ENCODE data around the gene DNAAF1.

The DNAAF1 gene

DNA sequence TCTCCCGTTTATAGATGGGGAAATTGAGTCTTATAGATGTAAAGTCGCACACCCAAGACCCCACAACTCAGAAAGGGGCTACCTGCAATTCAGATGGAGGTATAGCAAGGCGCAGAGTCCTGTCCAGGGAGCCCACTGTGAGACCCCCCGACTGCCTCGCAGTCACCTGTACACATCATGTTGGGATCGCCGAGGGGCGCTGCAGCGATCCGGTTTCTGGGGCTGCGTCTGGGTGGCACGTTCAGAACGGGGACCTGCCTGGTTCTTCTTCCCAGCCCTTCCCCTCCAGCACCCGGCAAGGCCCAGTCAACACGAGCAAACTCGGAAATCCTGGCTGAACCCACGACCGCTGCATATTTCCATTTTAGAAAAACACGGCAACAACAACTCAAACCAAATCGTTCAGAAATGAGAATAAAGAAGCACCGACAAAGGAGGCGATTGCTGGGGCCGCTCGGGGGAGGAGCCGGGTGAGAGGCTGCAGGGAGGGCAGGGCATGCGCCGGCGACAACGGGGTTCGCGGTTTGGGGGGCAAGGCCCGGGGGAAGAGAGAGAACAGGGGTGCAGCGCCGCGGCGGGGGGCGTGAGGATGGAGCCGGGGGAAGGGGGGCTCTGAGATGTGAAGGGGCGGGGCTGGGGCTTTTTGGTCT, 774 bp upstream of the DNAAF1 start:
- peak overlapping the region; percentile 83; the same call in 1 of the 2 replicates for H3K9ac ChIP-seq (ENCODE audit: low read depth, low read length)
- no peaks in the 10 kb centered on the region for H3K36me3 ChIP-seq (ENCODE audit: insufficient read depth, low read depth, low read length)
- H3K4me1 ChIP-seq (ENCODE audit: insufficient read depth, low read length) = peaks cover 3% of the 10 kb centered on the region; the same call in 1 of the 2 replicates
- peak overlapping the region; percentile 99 for H3K4me3 ChIP-seq (ENCODE audit: low read length)
- peaks cover 16% of the 10 kb centered on the region for H3K27me3 ChIP-seq (ENCODE audit: insufficient read depth, low read length)
- peak overlapping the region; percentile 76 for H3K27ac ChIP-seq (ENCODE audit: low read length)
- no peaks in the 10 kb centered on the region for H3K9me3 ChIP-seq (ENCODE audit: insufficient read depth, low read depth, low read length)

DNA sequence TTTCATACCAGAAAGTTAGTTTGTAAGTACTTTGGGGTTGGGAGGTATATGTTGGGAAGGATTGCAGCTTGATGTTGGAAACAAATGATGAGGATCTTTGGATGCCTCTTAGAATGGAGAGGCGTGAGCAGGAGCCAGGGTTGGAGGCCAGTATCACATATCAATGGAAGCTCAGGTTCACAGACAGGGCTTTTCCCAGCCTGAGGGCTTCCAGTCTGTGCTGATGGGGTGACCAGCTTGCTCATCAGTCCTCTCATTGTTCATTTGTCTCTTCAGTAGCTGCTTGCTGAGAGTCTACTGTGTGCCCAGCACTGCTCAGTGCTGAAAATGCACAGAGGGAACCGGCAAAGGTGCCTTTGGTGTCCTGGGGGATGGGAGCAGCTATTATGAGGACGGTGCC, 5.8 kb downstream of the DNAAF1 start:
- Histone ChIP-seq H3K36me3 (ENCODE audit: insufficient read depth, low read depth, low read length) (no peaks in the 10 kb centered on the region), H3K27ac (ENCODE audit: low read length) (no peak overlapping the region), H3K27me3 (ENCODE audit: insufficient read depth, low read length) (peaks cover 10% of the 10 kb centered on the region)

DNA sequence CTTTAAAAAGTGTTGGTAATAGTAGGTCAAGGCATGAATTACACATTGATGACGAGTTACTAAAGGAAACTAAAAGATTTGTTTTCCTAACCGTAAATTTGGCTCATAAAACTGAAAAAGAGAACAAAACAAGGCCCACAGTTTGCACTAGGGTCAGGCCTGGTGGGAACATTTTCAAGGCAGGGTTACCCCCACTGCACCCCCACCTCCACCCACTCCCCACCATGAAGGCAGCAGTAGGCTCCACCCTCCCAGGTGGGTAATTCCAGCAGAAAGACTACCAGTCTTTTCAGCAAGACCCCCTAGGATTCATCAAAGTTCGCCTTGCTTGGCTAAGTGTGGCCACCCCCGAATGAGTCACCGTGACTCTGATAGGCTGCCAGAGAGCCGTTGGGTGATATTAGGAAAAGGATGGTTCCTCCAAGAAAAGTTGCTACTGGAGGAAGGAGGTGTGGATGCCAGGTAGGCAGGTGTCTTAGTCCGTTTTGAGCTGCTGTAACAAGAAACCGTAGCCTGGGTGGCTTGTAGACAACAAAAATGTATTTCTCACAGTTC, 8.6 kb downstream of the DNAAF1 start:
- no peaks in the 10 kb centered on the region for H3K4me1 ChIP-seq (ENCODE audit: insufficient read depth, low read length)
- no peaks in the 10 kb centered on the region for H3K27me3 ChIP-seq (ENCODE audit: insufficient read depth, low read length)
- H3K27ac ChIP-seq (ENCODE audit: low read length) = no peak overlapping the region
- H3K9me3 ChIP-seq (ENCODE audit: insufficient read depth, low read depth, low read length) = no peaks in the 10 kb centered on the region
- no peak overlapping the region for H3K9ac ChIP-seq (ENCODE audit: low read depth, low read length)
- no peaks in the 10 kb centered on the region for H3K36me3 ChIP-seq (ENCODE audit: insufficient read depth, low read depth, low read length)
- no peak overlapping the region for H3K4me3 ChIP-seq (ENCODE audit: low read length)

More for the DNA sequence above, 5.8 kb downstream of the DNAAF1 start:
- Histone ChIP-seq H3K9me3 (ENCODE audit: insufficient read depth, low read depth, low read length) (no peaks in the 10 kb centered on the region), H3K4me3 (ENCODE audit: low read length) (no peak overlapping the region), H3K4me1 (ENCODE audit: insufficient read depth, low read length) (no peaks in the 10 kb centered on the region), H3K9ac (ENCODE audit: low read depth, low read length) (no peak overlapping the region)

DNA sequence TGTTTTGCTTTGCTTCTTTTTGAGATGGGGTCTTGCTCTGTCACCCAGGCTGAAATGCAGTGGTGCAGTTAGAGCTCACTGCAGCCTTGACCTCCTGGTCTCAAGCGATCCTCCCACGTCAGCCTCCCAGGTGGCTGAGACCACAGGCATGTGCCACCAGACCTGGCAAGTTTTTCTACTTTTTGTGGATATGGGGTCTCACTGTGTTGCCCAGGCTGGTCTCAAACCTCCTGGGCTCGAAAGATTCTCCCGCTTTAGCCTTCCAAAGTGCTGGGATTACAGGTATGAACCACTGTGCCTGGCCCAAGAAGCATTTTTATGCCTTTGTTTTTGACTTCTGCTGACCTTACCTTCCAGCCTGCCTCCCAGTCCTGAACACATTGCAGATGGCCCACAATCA, 10.1 kb downstream of the DNAAF1 start:
- Histone ChIP-seq H3K4me1 (ENCODE audit: insufficient read depth, low read length) (no peaks in the 10 kb centered on the region), H3K9ac (ENCODE audit: low read depth, low read length) (no peak overlapping the region), H3K4me3 (ENCODE audit: low read length) (no peak overlapping the region), H3K9me3 (ENCODE audit: insufficient read depth, low read depth, low read length) (no peaks in the 10 kb centered on the region), H3K27ac (ENCODE audit: low read length) (no peak overlapping the region), H3K27me3 (ENCODE audit: insufficient read depth, low read length) (no peaks in the 10 kb centered on the region), H3K36me3 (ENCODE audit: insufficient read depth, low read depth, low read length) (no peaks in the 10 kb centered on the region)

DNA sequence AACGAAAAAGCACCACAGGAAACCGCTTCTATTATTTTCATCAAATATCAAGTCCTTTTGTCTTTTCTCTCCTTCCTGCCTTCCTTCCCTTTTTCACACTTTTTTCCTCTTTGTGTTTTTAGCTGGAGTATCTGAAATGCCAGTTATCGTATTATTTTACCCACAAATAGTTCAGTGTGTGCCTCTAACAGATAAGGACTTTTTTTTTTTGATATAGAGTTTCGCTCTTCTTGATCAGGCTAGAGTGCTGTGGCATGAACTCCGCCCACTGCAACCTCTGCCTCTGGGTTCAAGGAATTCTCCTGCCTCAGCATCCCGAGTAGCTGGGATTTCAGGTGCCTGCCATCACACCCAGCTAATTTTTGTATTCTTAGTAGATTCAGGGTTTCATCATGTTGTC, 10.7 kb downstream of the DNAAF1 start:
- no peak overlapping the region for H3K4me3 ChIP-seq (ENCODE audit: low read length)
- H3K36me3 ChIP-seq (ENCODE audit: insufficient read depth, low read depth, low read length) = no peaks in the 10 kb centered on the region
- no peak overlapping the region for H3K9ac ChIP-seq (ENCODE audit: low read depth, low read length)
- H3K27ac ChIP-seq (ENCODE audit: low read length) = no peak overlapping the region
- no peaks in the 10 kb centered on the region for H3K9me3 ChIP-seq (ENCODE audit: insufficient read depth, low read depth, low read length)
- H3K27me3 ChIP-seq (ENCODE audit: insufficient read depth, low read length) = no peaks in the 10 kb centered on the region
- H3K4me1 ChIP-seq (ENCODE audit: insufficient read depth, low read length) = no peaks in the 10 kb centered on the region

DNA sequence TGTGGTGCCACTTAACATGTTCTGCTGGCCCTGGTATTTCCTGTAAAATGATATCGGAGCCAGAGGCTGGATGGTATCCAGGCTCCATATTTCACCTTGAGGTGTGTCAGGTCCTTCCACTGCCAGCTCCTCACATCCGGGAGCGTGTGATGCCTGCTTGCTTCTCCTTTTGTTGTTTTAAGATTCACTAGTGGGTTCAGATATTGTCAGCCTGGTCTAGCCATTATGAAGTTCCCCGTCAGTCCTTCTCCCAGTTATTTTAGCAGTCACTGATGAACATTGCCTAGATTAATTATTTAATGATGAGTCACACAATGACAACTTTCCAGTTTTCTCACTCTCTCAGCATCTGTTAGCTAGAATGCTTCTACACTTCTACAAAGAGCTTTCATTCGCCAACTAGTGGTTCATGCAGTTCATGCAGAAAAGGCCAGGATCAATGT, 11.3 kb downstream of the DNAAF1 start:
- H3K4me3 ChIP-seq (ENCODE audit: low read length) = no peak overlapping the region
- H3K9me3 ChIP-seq (ENCODE audit: insufficient read depth, low read depth, low read length) = no peaks in the 10 kb centered on the region

DNA sequence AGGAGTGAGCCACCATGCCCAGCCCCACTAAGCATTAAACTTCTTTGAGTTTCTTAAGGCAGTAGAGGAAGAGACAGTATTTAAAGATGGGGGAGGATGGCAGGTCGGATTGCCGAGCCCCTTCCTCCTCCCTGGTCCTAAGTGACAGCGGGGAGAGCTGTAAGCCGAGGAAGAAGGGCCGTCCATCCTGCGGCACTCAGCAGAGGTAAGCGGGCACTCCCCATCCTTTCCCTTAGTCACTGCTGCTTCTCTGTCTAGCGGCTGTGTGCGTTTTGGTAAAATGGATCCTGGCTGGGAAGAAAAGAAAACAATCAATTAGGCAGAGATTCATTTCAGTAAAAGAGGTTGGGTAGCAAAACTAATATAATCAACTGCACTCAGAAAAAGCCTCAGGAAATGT, 13.9 kb downstream of the DNAAF1 start:
- Histone ChIP-seq H3K36me3 (ENCODE audit: insufficient read depth, low read depth, low read length) (no peaks in the 10 kb centered on the region), H3K9ac (ENCODE audit: low read depth, low read length) (no peak overlapping the region), H3K27ac (ENCODE audit: low read length) (no peak overlapping the region), H3K4me3 (ENCODE audit: low read length) (no peak overlapping the region), H3K4me1 (ENCODE audit: insufficient read depth, low read length) (no peaks in the 10 kb centered on the region), H3K27me3 (ENCODE audit: insufficient read depth, low read length) (no peaks in the 10 kb centered on the region), H3K9me3 (ENCODE audit: insufficient read depth, low read depth, low read length) (no peaks in the 10 kb centered on the region)

More for the DNA sequence above, 11.3 kb downstream of the DNAAF1 start:
- Histone ChIP-seq H3K27ac (ENCODE audit: low read length) (no peak overlapping the region), H3K27me3 (ENCODE audit: insufficient read depth, low read length) (no peaks in the 10 kb centered on the region), H3K36me3 (ENCODE audit: insufficient read depth, low read depth, low read length) (no peaks in the 10 kb centered on the region), H3K9ac (ENCODE audit: low read depth, low read length) (no peak overlapping the region), H3K4me1 (ENCODE audit: insufficient read depth, low read length) (no peaks in the 10 kb centered on the region)

DNA sequence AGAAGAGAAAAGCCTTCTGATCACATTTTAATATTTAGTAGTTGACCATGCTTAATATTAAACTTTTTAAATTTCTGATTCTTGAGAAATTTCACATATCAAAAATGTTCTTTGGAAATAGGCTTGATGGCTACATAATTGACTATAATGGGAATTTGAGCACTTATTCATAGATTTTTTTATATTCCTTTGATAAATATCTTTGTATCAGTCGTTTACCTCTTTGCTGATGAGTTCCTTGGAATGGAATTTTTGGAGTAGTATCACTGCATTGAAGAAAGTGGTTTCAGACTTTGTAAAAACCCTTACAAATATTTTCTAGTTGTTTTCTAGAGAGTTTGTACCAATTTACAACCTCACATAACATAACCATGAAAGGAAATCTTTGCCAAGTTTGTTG, 14.7 kb downstream of the DNAAF1 start:
- Histone ChIP-seq H3K36me3 (ENCODE audit: insufficient read depth, low read depth, low read length) (no peaks in the 10 kb centered on the region), H3K27ac (ENCODE audit: low read length) (no peak overlapping the region), H3K4me3 (ENCODE audit: low read length) (no peak overlapping the region), H3K27me3 (ENCODE audit: insufficient read depth, low read length) (0 out of 2 replicates have a peak, but pooled peaks cover 4% of the 10 kb centered on the region), H3K9ac (ENCODE audit: low read depth, low read length) (no peak overlapping the region), H3K4me1 (ENCODE audit: insufficient read depth, low read length) (no peaks in the 10 kb centered on the region), H3K9me3 (ENCODE audit: insufficient read depth, low read depth, low read length) (no peaks in the 10 kb centered on the region)

DNA sequence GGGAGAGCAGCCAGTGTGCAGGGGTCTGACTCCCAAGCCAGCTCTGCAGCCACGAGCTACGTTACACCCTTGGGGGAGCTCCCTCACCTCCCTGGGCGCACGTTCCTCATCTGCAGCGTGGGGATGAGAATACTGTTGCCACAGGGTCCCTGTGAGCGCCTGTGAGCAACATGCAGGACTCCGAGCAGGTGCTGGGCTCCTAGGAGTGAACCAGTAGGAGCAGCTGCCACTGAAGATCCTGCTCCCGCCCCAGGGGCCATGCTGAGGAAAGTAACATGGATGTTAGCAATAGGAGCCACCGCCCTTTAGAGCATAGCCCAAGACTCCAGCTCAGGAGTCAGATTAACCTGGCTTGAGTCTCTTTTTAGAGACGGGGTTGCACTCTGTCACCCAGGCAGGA, 15.9 kb downstream of the DNAAF1 start:
- Histone ChIP-seq H3K4me3 (ENCODE audit: low read length) (no peak overlapping the region), H3K9me3 (ENCODE audit: insufficient read depth, low read depth, low read length) (no peaks in the 10 kb centered on the region), H3K27ac (ENCODE audit: low read length) (no peak overlapping the region), H3K27me3 (ENCODE audit: insufficient read depth, low read length) (0 out of 2 replicates have a peak, but pooled peaks cover 4% of the 10 kb centered on the region), H3K4me1 (ENCODE audit: insufficient read depth, low read length) (no peaks in the 10 kb centered on the region), H3K36me3 (ENCODE audit: insufficient read depth, low read depth, low read length) (no peaks in the 10 kb centered on the region), H3K9ac (ENCODE audit: low read depth, low read length) (no peak overlapping the region)

DNA sequence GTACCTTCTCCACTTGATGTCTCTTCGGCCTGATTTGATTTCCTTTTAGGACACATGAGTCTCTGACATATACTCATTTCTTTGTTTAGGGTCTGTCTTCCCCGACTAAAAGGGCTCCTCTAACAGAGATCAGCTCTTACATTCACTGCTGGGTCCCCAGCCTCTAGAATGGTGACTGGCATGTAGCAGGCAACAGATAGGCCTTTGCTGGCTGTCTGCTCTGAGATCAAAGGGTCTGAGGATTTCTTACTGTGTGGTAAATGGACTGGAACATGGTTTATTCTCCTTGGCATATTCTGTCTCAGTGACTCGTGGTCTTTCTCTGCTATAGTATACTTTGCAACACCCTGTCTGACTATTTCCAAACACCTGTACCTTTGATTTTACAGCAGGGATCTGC, 16.7 kb downstream of the DNAAF1 start:
- Histone ChIP-seq H3K9me3 (ENCODE audit: insufficient read depth, low read depth, low read length) (no peaks in the 10 kb centered on the region), H3K9ac (ENCODE audit: low read depth, low read length) (no peak overlapping the region), H3K4me3 (ENCODE audit: low read length) (no peak overlapping the region), H3K27ac (ENCODE audit: low read length) (no peak overlapping the region), H3K4me1 (ENCODE audit: insufficient read depth, low read length) (no peaks in the 10 kb centered on the region), H3K27me3 (ENCODE audit: insufficient read depth, low read length) (0 out of 2 replicates have a peak, but pooled peaks cover 4% of the 10 kb centered on the region), H3K36me3 (ENCODE audit: insufficient read depth, low read depth, low read length) (no peaks in the 10 kb centered on the region)

DNA sequence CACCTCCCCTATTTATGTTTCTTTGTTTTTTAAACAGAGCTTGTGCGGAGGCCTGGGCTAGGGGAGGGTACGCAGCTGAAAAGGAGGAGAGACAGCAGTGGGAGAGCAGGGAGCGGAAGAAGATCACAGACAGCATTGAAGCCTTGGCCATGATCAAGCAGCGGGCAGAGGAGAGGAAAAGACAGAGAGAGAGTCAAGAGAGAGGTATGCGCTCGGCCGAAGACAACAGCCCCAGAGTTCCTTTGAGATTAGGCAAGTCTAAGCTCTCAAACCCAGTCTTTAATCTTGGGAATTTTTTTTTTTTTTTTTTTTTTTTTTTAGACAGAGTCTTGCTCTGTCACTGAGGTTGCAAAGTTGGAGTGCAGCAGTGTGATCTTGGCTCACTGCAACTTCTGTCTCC, 20.6 kb downstream of the DNAAF1 start:
- H3K4me3 ChIP-seq (ENCODE audit: low read length) = no peak overlapping the region

More for the DNA sequence above, 20.6 kb downstream of the DNAAF1 start:
- Histone ChIP-seq H3K27ac (ENCODE audit: low read length) (no peak overlapping the region), H3K9me3 (ENCODE audit: insufficient read depth, low read depth, low read length) (no peaks in the 10 kb centered on the region), H3K9ac (ENCODE audit: low read depth, low read length) (no peak overlapping the region), H3K4me1 (ENCODE audit: insufficient read depth, low read length) (no peaks in the 10 kb centered on the region), H3K36me3 (ENCODE audit: insufficient read depth, low read depth, low read length) (no peaks in the 10 kb centered on the region), H3K27me3 (ENCODE audit: insufficient read depth, low read length) (0 out of 2 replicates have a peak, but pooled peaks cover 4% of the 10 kb centered on the region)

Data from iPS-20b (cell line).